Neuronal stem cell (in vitro differentiated cells): Measurements from ENCODE around the gene NRROS.

Source experiments
- DNase-seq: peaks from one replicate; pipeline ENCODE4 v3.0.0-alpha.2; 2013; ENCODE audit warnings: low spot score
- H2AFZ ChIP-seq: one replicate; pipeline ENCODE4 v1.6.1; 2013; ENCODE audit warnings: mild to moderate bottlenecking, low read length, inconsistent platforms
- H2AK5ac ChIP-seq: 2 replicates; pipeline ENCODE4 v1.6.1; 2013; ENCODE audit warnings: low read depth, mild to moderate bottlenecking, inconsistent platforms, low read length, moderate library complexity, mixed read lengths
- H2BK120ac ChIP-seq: 2 replicates; pipeline ENCODE4 v1.6.1; 2013; ENCODE audit warnings: low read depth, mild to moderate bottlenecking, inconsistent platforms, low read length, moderate library complexity, mixed read lengths
- H2BK12ac ChIP-seq: one replicate; pipeline ENCODE4 v1.6.1; 2013; ENCODE audit warnings: low read length, inconsistent platforms
- H2BK15ac ChIP-seq: 2 replicates; pipeline ENCODE4 v1.6.1; 2013; ENCODE audit warnings: mild to moderate bottlenecking, low read length, inconsistent platforms, mixed read lengths
- H2BK5ac ChIP-seq: one replicate; pipeline ENCODE4 v1.6.1; 2013; ENCODE audit warnings: inconsistent platforms, mild to moderate bottlenecking, low read length, moderate library complexity
- H3K14ac ChIP-seq: one replicate; pipeline ENCODE4 v1.6.1; 2013; ENCODE audit warnings: low read length, inconsistent platforms
- H3K18ac ChIP-seq: 2 replicates; pipeline ENCODE4 v1.6.1; 2013; ENCODE audit warnings: low read length, inconsistent platforms
- H3K23ac ChIP-seq: 2 replicates; pipeline ENCODE4 v1.6.1; 2013; ENCODE audit warnings: low read depth, mild to moderate bottlenecking, mixed read lengths, low read length, inconsistent platforms; ENCODE audit not compliant: poor library complexity
- H3K27ac ChIP-seq: replicated peaks from 3 replicates; pipeline ENCODE4 v1.5.1; 2013; ENCODE audit warnings: low read length, inconsistent platforms
- H3K27me3 ChIP-seq, 3 experiments: 2 replicates each; pipeline ENCODE4 v1.6.1; 2013; ENCODE audit warnings: low read length in 3 of 3, mild to moderate bottlenecking in 2 of 3, inconsistent platforms in 1 of 3, low read depth in 1 of 3, mixed read lengths in 1 of 3, moderate library complexity in 1 of 3; ENCODE audit not compliant: control insufficient read depth in 3 of 3, insufficient read depth in 3 of 3
- H3K36me3 ChIP-seq, 2 donors: replicated peaks in 1 of 2; 2 replicates each; pipeline ENCODE4 v1.6.1; 2013; ENCODE audit warnings: low read length in 2 of 2; ENCODE audit not compliant: control insufficient read depth in 2 of 2, insufficient read depth in 2 of 2
- H3K4ac ChIP-seq: 2 replicates; pipeline ENCODE4 v1.6.1; 2013; ENCODE audit warnings: inconsistent platforms, mild to moderate bottlenecking, low read length, moderate library complexity
- H3K4me1 ChIP-seq, 2 donors: 1 replicate in 1 of 2; 2 replicates in 1 of 2; pipeline ENCODE4 v1.6.1; 2013; ENCODE audit warnings: low read length in 2 of 2, low read depth in 1 of 2; ENCODE audit not compliant: control insufficient read depth in 2 of 2, insufficient read depth in 1 of 2
- H3K4me2 ChIP-seq: one replicate; pipeline ENCODE4 v1.6.1; 2013; ENCODE audit warnings: mild to moderate bottlenecking, low read length, inconsistent platforms; ENCODE audit not compliant: insufficient read depth, poor library complexity, severe bottlenecking
- H3K4me3 ChIP-seq, 2 donors: 2 replicates each; pipeline ENCODE4 v1.5.1; 2013; ENCODE audit warnings: low read length in 2 of 2, mild to moderate bottlenecking in 2 of 2, inconsistent platforms in 1 of 2, moderate library complexity in 1 of 2
- H3K79me1 ChIP-seq: one replicate; pipeline ENCODE4 v1.6.1; 2013; ENCODE audit warnings: low read depth, mild to moderate bottlenecking, inconsistent platforms, low read length, moderate library complexity
- H3K9ac ChIP-seq: one replicate; pipeline ENCODE4 v1.6.1; 2013; ENCODE audit warnings: mild to moderate bottlenecking, low read depth, low read length, inconsistent platforms; ENCODE audit not compliant: poor library complexity
- H3K9me3 ChIP-seq, 2 donors: replicated peaks in 1 of 2; 2 replicates each; pipeline versions ENCODE3 to v1.6.1; 2013; ENCODE audit warnings: low read length in 2 of 2, mild to moderate bottlenecking in 2 of 2, inconsistent platforms in 1 of 2, low read depth in 1 of 2, mixed read lengths in 1 of 2, moderate library complexity in 1 of 2; ENCODE audit not compliant: control insufficient read depth in 2 of 2, insufficient read depth in 1 of 2
- H4K8ac ChIP-seq: one replicate; pipeline ENCODE4 v1.6.1; 2013; ENCODE audit warnings: low read depth, mild to moderate bottlenecking, inconsistent platforms, low read length, moderate library complexity
- H4K91ac ChIP-seq: one replicate; pipeline ENCODE4 v1.6.1; 2013; ENCODE audit warnings: low read length, low read depth, mild to moderate bottlenecking, inconsistent platforms; ENCODE audit not compliant: poor library complexity
- WGBS, 2 donors: extraction: QIAGEN DNeasy Blood & Tissue Kit; methylation state at CpG; one replicate each; pipeline ENCODE4 v1.1.7; 2013; ENCODE audit warnings: missing lambda C conversion rate in 2 of 2, mixed read lengths in 1 of 2; ENCODE audit not compliant: insufficient read length in 2 of 2, insufficient replicate concordance in 1 of 2; ENCODE audit errors: extremely low coverage in 2 of 2; 5-methylcytosine and 5-hydroxymethylcytosine counted together

NRROS gene

DNA sequence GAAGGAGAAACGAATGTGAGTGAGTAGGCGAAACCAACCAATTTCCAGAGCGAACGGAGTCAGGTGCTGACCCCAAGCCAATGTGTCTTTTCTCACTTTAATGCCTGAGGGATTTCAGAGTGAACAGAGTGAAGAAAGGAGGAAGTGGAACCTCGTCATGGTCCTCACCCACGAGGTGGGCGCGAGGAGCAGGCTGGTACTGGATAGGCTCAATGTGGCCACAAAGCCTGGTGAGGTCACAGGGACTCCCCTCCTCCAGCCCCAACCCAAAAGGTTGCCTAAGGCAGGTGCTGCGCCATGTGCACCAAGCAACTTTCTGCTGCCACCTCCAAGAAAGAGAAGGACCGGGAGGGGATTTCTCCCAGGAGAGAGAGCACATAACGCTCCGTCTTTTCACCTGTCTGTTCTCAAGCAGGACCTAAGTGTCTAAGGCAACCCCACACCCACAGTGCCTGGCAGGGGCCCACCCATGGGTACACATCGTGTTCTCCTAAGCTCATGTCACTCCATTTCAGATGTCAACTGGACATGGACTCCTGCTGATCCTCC, 3.8 kb downstream of the NRROS start:
- H2BK5ac ChIP-seq: peak overlapping the region; percentile 76
- DNase-seq: no peak
- H3K36me3 ChIP-seq: no peaks in the 10 kb centered on the region
- peak overlapping the region; percentile 82 for H2AK5ac ChIP-seq
- peak overlapping the region; percentile 11 for H3K23ac ChIP-seq
- peaks cover 0 to 16% (median 0%) of the 10 kb centered on the region in 3 experiments for H3K27me3 ChIP-seq
- no CpG with 5 or more reads among the region's 13 CpGs for WGBS, 2 donors
- H2BK12ac ChIP-seq: no peak overlapping the region
- H3K79me1 ChIP-seq: peaks cover 3% of the 10 kb centered on the region
- H3K4ac ChIP-seq: no peak overlapping the region
- H2AFZ ChIP-seq: no peak overlapping the region
- H3K4me3 ChIP-seq: no peak overlapping the region
- H3K27ac ChIP-seq: no peak overlapping the region
- peak overlapping the region; percentile 76 for H2BK15ac ChIP-seq
- no peak overlapping the region for H3K4me2 ChIP-seq
- no peak overlapping the region for H3K14ac ChIP-seq
- H4K8ac ChIP-seq: peak overlapping the region; percentile 5
- H2BK120ac ChIP-seq: no peak overlapping the region
- H4K91ac ChIP-seq: no peak overlapping the region
- H3K9me3 ChIP-seq: peaks cover 0 to 2% of the 10 kb centered on the region in 2 donors
- peak overlapping the region; percentile 27 for H3K9ac ChIP-seq
- H3K4me1 ChIP-seq: peaks cover 0 to 17% of the 10 kb centered on the region in 2 donors
- H3K18ac ChIP-seq: peak overlapping the region; percentile 58

DNA sequence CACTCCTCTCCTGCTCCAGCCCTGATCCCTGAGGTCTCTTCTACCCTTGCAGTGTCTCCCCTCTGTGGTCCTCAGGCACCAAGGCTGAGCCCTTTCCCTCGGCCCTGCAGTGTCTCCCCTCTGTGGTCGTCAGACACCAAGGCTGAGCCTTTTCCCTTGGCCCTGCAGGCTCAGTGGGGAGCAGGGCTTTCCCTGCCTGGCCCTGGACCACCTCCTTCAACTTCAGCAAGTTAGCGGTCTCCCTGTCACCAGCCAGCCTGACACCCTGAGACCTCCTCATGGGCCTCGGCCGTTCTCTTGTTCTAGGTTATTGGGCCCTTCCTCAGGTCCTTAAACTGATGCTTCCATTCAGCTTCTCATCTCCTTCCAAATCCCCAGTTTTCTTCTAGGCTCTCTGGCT, 4.3 kb downstream of the NRROS start:
- peak overlapping the region; percentile 11 for H3K23ac ChIP-seq
- peak overlapping the region; percentile 58 for H3K18ac ChIP-seq
- no peak overlapping the region for H4K91ac ChIP-seq
- no peak overlapping the region for H3K14ac ChIP-seq
- H2BK15ac ChIP-seq: peak overlapping the region; percentile 76
- H2BK12ac ChIP-seq: peak overlapping the region; percentile 85
- H2AK5ac ChIP-seq: peak overlapping the region; percentile 82
- H3K9me3 ChIP-seq: peaks cover 0 to 2% of the 10 kb centered on the region in 2 donors
- no peak overlapping the region for H3K4me3 ChIP-seq
- peaks cover 0 to 11% (median 0%) of the 10 kb centered on the region in 3 experiments for H3K27me3 ChIP-seq
- peak overlapping the region; percentile 5 for H4K8ac ChIP-seq
- H3K4ac ChIP-seq: no peak overlapping the region
- H2BK5ac ChIP-seq: peak overlapping the region; percentile 76
- no CpG with 5 or more reads among the region's 5 CpGs for WGBS, 2 donors
- H3K36me3 ChIP-seq: no peaks in the 10 kb centered on the region
- H2BK120ac ChIP-seq: no peak overlapping the region
- H3K4me1 ChIP-seq: peaks cover 0 to 15% of the 10 kb centered on the region in 2 donors
- H3K9ac ChIP-seq: no peak overlapping the region
- H3K79me1 ChIP-seq: peaks cover 3% of the 10 kb centered on the region
- no peak overlapping the region for H3K27ac ChIP-seq
- H2AFZ ChIP-seq: no peak overlapping the region
- no peak for DNase-seq
- H3K4me2 ChIP-seq: no peak overlapping the region

DNA sequence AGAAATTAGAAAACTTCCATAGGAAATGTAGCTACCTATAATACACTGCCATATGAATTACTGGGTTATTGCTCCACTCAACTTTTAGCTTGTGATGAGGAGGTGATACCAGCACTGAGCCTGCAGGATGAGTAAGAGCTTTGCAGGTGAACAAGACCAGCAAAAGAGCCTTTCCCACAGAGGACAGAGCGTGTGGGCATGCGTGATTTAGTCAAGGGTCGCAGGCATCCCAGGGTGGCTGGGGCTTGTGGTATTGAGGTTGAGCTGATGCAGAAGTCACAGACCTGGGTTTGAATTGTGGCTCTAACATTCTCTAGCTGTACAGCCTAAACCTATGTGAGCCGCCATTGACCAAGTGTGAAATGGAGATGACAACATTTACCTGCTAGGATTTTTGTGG, 5.6 kb downstream of the NRROS start:
- Histone ChIP-seq H3K9me3 (peaks cover 0 to 2% of the 10 kb centered on the region in 2 donors), H3K4me3 (no peak overlapping the region), H2BK5ac (no peak overlapping the region), H2AFZ (no peak overlapping the region), H3K79me1 (peaks cover 3% of the 10 kb centered on the region), H3K27ac (no peak overlapping the region), H2AK5ac (peak overlapping the region; percentile 5), H2BK15ac (no peak overlapping the region), H2BK120ac (no peak overlapping the region), H3K4ac (no peak overlapping the region), H3K18ac (no peak overlapping the region), H3K9ac (no peak overlapping the region), H3K14ac (no peak overlapping the region), H2BK12ac (no peak overlapping the region), H3K23ac (no peak overlapping the region), H3K4me2 (no peak overlapping the region), H3K36me3 (no peaks in the 10 kb centered on the region), H3K27me3 (peaks cover 0 to 7% (median 0%) of the 10 kb centered on the region in 3 experiments), H3K4me1 (peaks cover 0 to 13% of the 10 kb centered on the region in 2 donors), H4K8ac (no peak overlapping the region), H4K91ac (no peak overlapping the region)
- WGBS, 2 donors: no CpG with 5 or more reads among the region's 4 CpGs
- DNase-seq: no peak

DNA sequence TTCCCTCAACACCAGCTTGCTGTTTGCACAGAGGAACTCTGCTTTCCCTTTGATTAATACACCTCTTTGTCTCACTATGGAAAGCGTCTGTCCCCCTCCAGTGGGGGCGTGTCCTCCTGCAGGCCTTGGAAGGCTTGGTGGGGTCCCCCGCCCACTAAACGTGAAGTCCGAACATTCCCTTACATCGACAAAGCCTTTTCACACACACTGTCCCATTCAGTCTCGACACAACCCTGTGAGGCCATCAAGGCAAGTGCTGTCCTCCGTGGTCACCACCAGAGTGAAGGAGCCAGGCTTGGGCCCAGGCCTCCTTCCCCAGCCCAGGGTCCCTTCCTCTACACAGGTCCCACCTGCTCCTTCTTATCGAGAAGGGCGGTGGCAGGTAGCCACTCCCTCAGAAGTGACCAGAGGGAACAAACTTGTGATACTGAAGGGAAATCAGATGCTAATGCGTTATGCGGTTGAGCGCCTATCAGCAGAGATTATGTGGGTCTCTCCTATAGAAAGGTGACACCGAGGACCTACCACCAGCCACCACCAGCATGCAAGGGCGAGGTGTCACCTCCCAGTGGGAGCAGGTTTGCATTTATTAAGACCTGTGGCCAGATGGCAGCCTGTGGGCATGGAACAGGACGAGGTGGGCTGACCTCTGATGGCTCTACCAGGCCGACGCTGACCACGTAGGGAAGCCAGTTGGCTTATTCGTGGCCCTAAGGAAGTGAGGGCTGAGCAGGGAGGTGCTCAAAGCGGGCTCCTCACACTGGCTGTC, 6.6 kb downstream of the NRROS start:
- no peak for DNase-seq
- H2AFZ ChIP-seq: peak overlapping the region; percentile 59
- H3K14ac ChIP-seq: peak overlapping the region; percentile 84
- no peak overlapping the region for H3K27ac ChIP-seq
- peak overlapping the region; percentile 41 for H2AK5ac ChIP-seq
- H3K4me3 ChIP-seq: no peak overlapping the region
- peak overlapping the region; percentile 11 for H2BK15ac ChIP-seq
- H3K4ac ChIP-seq: peak overlapping the region; percentile 13
- H3K79me1 ChIP-seq: peaks cover 3% of the 10 kb centered on the region
- H4K91ac ChIP-seq: peak overlapping the region; percentile 23
- no peaks in the 10 kb centered on the region for H3K36me3 ChIP-seq
- H3K9ac ChIP-seq: no peak overlapping the region
- H2BK5ac ChIP-seq: no peak overlapping the region
- peak overlapping the region; percentile 70 for H3K23ac ChIP-seq
- peak overlapping the region; percentile 70 for H3K18ac ChIP-seq
- no CpG with 5 or more reads among the region's 21 CpGs for WGBS, 2 donors
- peaks cover 0 to 13% of the 10 kb centered on the region in 2 donors for H3K4me1 ChIP-seq
- H4K8ac ChIP-seq: no peak overlapping the region
- H3K27me3 ChIP-seq: peaks cover 0 to 8% (median 0%) of the 10 kb centered on the region in 3 experiments
- peak overlapping the region; percentile 75 for H2BK12ac ChIP-seq
- H2BK120ac ChIP-seq: peak overlapping the region; percentile 44
- peaks cover 0 to 2% of the 10 kb centered on the region in 2 donors for H3K9me3 ChIP-seq
- H3K4me2 ChIP-seq: no peak overlapping the region
